OCI-LY7 (cell line): Measurements from ENCODE around the gene C1QTNF9.

Experiments
- CTCF ChIP-seq: fragments of 200-600 bp; sonication (generic); conservative IDR thresholded peaks from 2 replicates; pipeline ENCODE4 v1.5.1; 2014; ENCODE audit warnings: mild to moderate bottlenecking, antibody characterized with exemption, low read length, moderate library complexity, mixed read lengths
- EZH2phosphoT487 ChIP-seq: fragments of 200-600 bp; sonication (generic); IDR thresholded peaks from 2 replicates; pipeline ENCODE4 v1.6.1; 2018; ENCODE audit warnings: low read depth, borderline replicate concordance, mild to moderate bottlenecking, mixed run types, antibody characterized with exemption, low read length, moderate library complexity, mixed read lengths

GRCh38 chr13:24299488-24300114, 9.8 kb upstream of the C1QTNF9 start:
- no peak for TF ChIP-seq CTCF
- no peak for TF ChIP-seq EZH2phosphoT487
